Upper lobe of right lung (tissue), 1 donor: ENCODE data around the gene NYNRIN. TPM values are rescaled to one million over a fixed set of nuclear protein-coding genes. Genes with fewer than 3 reads are reported as not detected.

Experiments
- ATAC-seq: fragments of 200-7000 bp; cut with Tn5 transposase; one replicate; pipeline ENCODE4 v1.9.1; 2020; ENCODE audit warnings: mild to moderate bottlenecking, moderate library complexity
- DNase-seq: peaks from one replicate; pipeline ENCODE4 v3.0.0-alpha.2; 2020
- H3K27ac ChIP-seq: fragments of 200-600 bp; one replicate; pipeline ENCODE4 v1.8.0; 2022
- H3K27me3 ChIP-seq: fragments of 200-600 bp; one replicate; pipeline ENCODE4 v1.8.0; 2022; ENCODE audit warnings: mild to moderate bottlenecking
- H3K36me3 ChIP-seq: fragments of 200-600 bp; one replicate; pipeline ENCODE4 v1.8.0; 2022
- H3K4me1 ChIP-seq: fragments of 200-600 bp; one replicate; pipeline ENCODE4 v1.8.0; 2022
- H3K4me3 ChIP-seq: fragments of 200-600 bp; one replicate; pipeline ENCODE4 v1.8.0; 2022; ENCODE audit warnings: mild to moderate bottlenecking
- H3K9me3 ChIP-seq: fragments of 200-600 bp; one replicate; pipeline ENCODE4 v1.8.0; 2022
- intact Hi-C: fragments of 100-400 bp; cut with DNase I; formaldehyde crosslinking; loops from one replicate; pipeline ENCODE4 v1.11.0; 2022
- total RNA-seq: library from RNA; stranded (reverse); fragmentation: NEBNext Ultra II Directional; extraction: Animal tissue kit (Norgen Biotek cat#: 25700); gene quantifications from one replicate; pipeline ENCODE4 v1.2.1, GENCODE V29; 2021
- TF ChIP-seq, protein P1 (sequence below): fragments of 200-600 bp; IDR thresholded peaks from one replicate; pipeline ENCODE4 v1.8.0; 2022; ENCODE audit warnings: antibody characterized with exemption
- donor health status: DM: no; HTN: yes; CAD: no; lungs with severe emphysema.

The NYNRIN gene
- total RNA-seq, 1 donor from 2014 or later: 16.6 TPM

DNA sequence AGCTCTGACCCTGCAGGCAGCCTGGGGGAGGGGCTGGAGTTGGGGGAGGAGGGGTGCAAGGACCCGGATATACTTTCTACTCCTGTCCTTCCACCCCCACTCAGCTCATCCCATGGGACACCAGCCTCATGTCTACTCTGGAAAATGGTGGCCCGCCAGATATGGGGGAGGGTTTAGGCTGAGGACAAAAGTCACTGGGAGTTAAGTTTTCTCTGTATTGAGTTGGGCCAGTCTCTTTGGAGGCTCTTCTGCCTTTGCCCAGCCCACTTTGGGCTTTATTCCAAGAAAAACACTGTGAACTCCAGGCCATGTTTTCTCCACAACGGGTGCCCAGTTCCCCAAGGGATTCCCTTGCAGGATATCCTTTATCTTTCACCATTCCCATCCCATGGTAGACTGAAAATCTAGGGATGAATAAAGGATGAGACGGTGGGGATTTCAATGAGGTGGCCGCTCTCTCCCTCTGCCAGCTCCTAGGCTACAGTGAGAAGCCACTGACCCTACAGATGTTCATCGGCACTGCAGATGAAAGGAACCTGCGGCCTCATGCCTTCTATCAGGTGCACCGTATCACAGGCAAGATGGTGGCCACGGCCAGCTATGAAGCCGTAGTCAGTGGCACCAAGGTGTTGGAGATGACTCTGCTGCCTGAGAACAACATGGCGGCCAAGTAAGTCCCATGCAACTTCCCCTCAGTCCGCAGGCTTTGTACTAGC lies 25.9 kb upstream of the NYNRIN start:
- H3K27ac ChIP-seq: no peak overlapping the region
- ATAC-seq: no peak

DNA sequence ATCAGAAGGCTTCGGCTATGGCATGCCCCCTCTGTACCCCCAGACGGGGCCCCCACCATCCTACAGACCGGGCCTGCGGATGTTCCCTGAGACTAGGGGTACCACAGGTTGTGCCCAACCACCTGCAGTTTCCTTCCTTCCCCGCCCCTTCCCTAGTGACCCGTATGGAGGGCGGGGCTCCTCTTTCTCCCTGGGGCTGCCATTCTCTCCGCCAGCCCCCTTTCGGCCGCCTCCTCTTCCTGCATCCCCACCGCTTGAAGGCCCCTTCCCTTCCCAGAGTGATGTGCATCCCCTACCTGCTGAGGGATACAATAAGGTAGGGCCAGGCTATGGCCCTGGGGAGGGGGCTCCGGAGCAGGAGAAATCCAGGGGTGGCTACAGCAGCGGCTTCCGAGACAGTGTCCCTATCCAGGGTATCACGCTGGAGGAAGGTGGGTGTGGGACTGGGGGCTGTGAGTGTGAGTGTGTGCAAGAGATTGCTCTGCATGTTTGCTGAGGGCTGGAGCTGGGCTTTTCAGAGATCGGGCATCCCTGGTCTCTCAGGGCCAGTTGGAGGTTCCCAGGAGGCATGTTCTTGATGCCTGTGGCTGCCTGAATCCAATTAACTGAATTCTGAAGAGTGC lies 22.2 kb upstream of the NYNRIN start:
- ATAC-seq: no peak
- no peak overlapping the region for H3K4me3 ChIP-seq
- no peaks in the 10 kb centered on the region for H3K4me1 ChIP-seq
- TF ChIP-seq, protein P1, sequence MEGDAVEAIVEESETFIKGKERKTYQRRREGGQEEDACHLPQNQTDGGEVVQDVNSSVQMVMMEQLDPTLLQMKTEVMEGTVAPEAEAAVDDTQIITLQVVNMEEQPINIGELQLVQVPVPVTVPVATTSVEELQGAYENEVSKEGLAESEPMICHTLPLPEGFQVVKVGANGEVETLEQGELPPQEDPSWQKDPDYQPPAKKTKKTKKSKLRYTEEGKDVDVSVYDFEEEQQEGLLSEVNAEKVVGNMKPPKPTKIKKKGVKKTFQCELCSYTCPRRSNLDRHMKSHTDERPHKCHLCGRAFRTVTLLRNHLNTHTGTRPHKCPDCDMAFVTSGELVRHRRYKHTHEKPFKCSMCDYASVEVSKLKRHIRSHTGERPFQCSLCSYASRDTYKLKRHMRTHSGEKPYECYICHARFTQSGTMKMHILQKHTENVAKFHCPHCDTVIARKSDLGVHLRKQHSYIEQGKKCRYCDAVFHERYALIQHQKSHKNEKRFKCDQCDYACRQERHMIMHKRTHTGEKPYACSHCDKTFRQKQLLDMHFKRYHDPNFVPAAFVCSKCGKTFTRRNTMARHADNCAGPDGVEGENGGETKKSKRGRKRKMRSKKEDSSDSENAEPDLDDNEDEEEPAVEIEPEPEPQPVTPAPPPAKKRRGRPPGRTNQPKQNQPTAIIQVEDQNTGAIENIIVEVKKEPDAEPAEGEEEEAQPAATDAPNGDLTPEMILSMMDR: no peak
- no peaks in the 10 kb centered on the region for H3K9me3 ChIP-seq
- intact Hi-C loops: no loop called here
- H3K36me3 ChIP-seq: no peaks in the 10 kb centered on the region
- DNase-seq: no peak
- H3K27ac ChIP-seq: no peak overlapping the region
- H3K27me3 ChIP-seq: no peaks in the 10 kb centered on the region

More for the DNA sequence above, 25.9 kb upstream of the NYNRIN start:
- H3K36me3 ChIP-seq: no peaks in the 10 kb centered on the region
- no peaks in the 10 kb centered on the region for H3K4me1 ChIP-seq
- DNase-seq: no peak
- H3K9me3 ChIP-seq: no peaks in the 10 kb centered on the region
- H3K27me3 ChIP-seq: no peaks in the 10 kb centered on the region
- TF ChIP-seq, protein P1: no peak
- intact Hi-C loops: no loop called here
- H3K4me3 ChIP-seq: no peak overlapping the region

DNA sequence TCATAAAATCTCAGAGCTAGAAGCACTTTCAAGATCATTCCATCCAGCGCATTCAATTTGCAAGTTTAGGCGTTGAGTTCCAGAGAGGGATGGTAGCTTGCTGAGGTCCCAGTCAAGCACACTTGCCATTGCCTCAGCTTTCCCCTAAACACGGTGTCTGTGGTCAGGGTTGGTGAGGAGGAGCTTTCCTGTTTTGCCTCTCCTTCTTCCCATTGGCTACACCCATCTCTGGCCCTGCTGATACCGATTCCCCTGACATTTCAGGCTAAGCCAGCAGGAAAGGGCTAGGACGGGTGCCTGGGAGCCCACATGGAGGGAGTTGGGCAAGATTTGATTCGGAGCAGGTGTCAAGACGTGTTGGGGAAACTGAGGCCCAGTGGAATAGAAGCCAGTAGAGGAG lies 21.7 kb upstream of the NYNRIN start:
- intact Hi-C loops: no loop called here
- no peak overlapping the region for H3K27ac ChIP-seq
- ATAC-seq (no peak), DNase-seq (no peak)
- H3K27me3 ChIP-seq: no peaks in the 10 kb centered on the region
- TF ChIP-seq, protein P1: no peak
- H3K9me3 ChIP-seq: no peaks in the 10 kb centered on the region
- no peaks in the 10 kb centered on the region for H3K4me1 ChIP-seq
- no peaks in the 10 kb centered on the region for H3K36me3 ChIP-seq
- H3K4me3 ChIP-seq: no peak overlapping the region

DNA sequence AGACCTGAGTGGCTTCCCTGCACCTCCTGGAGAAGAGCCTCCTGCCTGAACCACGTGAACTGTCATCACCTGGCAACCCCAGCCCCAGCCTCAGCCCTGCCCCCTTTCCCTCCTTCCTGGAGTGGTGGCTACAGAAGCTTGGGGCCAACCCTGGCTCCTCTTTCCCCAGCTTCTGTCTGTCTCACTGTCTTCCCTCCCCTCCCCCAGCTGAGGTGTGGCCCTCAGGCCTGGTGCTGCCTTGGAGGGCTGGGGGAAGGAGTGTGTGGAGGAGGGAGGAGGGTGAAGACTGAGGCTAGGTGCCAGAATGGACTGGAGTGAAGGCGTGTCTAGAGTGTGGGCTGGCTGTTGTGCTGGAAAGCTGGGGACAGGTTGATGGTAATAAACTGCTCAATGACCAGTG lies 21.1 kb upstream of the NYNRIN start:
- no peaks in the 10 kb centered on the region for H3K27me3 ChIP-seq
- DNase-seq (no peak), ATAC-seq (peak; percentile 53)
- H3K9me3 ChIP-seq: no peaks in the 10 kb centered on the region
- H3K4me1 ChIP-seq: no peaks in the 10 kb centered on the region
- H3K27ac ChIP-seq: no peak overlapping the region
- H3K36me3 ChIP-seq: no peaks in the 10 kb centered on the region
- TF ChIP-seq, protein P1: no peak
- no peak overlapping the region for H3K4me3 ChIP-seq
- intact Hi-C loops: no loop called here

DNA sequence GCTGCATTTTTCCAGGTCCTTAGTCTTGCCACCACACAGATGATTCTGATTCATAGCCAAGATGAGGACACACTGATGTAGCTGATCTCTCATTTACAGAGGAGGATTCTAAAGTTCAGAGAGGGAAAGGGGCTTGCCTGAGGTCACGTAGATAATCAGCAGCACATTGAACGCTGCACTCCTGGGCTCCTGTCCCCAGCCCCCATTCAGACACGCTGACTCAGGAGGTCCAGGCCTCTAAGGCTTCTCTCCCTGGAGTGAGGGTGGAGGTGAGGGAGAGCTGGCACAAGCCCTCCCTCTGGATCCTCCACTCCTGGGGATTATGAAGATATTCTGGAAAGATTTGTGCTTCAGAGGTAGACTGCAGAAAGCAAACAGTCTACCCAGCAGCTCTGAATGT lies 20.5 kb upstream of the NYNRIN start:
- H3K4me3 ChIP-seq: no peak overlapping the region
- ATAC-seq: no peak
- H3K9me3 ChIP-seq: no peaks in the 10 kb centered on the region
- no peaks in the 10 kb centered on the region for H3K4me1 ChIP-seq
- no peaks in the 10 kb centered on the region for H3K36me3 ChIP-seq
- H3K27ac ChIP-seq: no peak overlapping the region
- intact Hi-C loops: no loop called here
- TF ChIP-seq, protein P1: no peak
- no peak for DNase-seq
- no peaks in the 10 kb centered on the region for H3K27me3 ChIP-seq
